ENCODE data around the gene NRN1.

The NRN1 gene

GRCh38 chr6:6002848-6003620 is 3.7 kb downstream of the NRN1 start:
- H3K4me3 ChIP-seq (ENCODE audit: control insufficient read depth, low read depth, low read length) = peak overlapping the region; percentile 41
- no peak for DNase-seq (ENCODE audit: low read depth)
- TF ChIP-seq CTCF (IDR thresholded peaks at IDR 0.05; ENCODE audit: control insufficient read depth, insufficient read depth, low read depth, low read length, missing control alignments) = no peak

GRCh38 chr6:6002005-6002847 is 4.5 kb downstream of the NRN1 start:
- no peak overlapping the region for H3K4me3 ChIP-seq (ENCODE audit: control insufficient read depth, low read depth, low read length)
- TF ChIP-seq CTCF (IDR thresholded peaks at IDR 0.05; ENCODE audit: control insufficient read depth, insufficient read depth, low read depth, low read length, missing control alignments) = no peak
- DNase-seq (ENCODE audit: low read depth) = no peak

- TF ChIP-seq CTCF (IDR thresholded peaks at IDR 0.05; ENCODE audit: control insufficient read depth, insufficient read depth, low read depth, low read length, missing control alignments) = no peak
- no peak overlapping the region for H3K4me3 ChIP-seq (ENCODE audit: control insufficient read depth, low read depth, low read length)
- DNase-seq (ENCODE audit: low read depth) = no peak
Observed at GRCh38 chr6:6001443-6001842, 5.3 kb downstream of the NRN1 start.

GRCh38 chr6:5999688-6000608 is 6.8 kb downstream of the NRN1 start:
- no peak for TF ChIP-seq CTCF (IDR thresholded peaks at IDR 0.05; ENCODE audit: control insufficient read depth, insufficient read depth, low read depth, low read length, missing control alignments)
- no peak for DNase-seq (ENCODE audit: low read depth)
- no peak overlapping the region for H3K4me3 ChIP-seq (ENCODE audit: control insufficient read depth, low read depth, low read length)

- DNase-seq (ENCODE audit: low read depth) = no peak
- H3K4me3 ChIP-seq (ENCODE audit: control insufficient read depth, low read depth, low read length) = peak overlapping the region; percentile 41
- peak; percentile 26 for TF ChIP-seq CTCF (IDR thresholded peaks at IDR 0.05; ENCODE audit: control insufficient read depth, insufficient read depth, low read depth, low read length, missing control alignments)
Observed at GRCh38 chr6:5998711-5999687, 7.7 kb downstream of the NRN1 start.

Measured in AG09309 (cell line).